Effector memory CD4-positive, alpha-beta T cell (primary cell): ENCODE results near the gene CEP112.

Experiments
- DNase-seq, 3 donors: peaks; one replicate each; pipeline ENCODE4 v3.0.0-alpha.2; 2020
- H3K27ac ChIP-seq: 2 replicates; pipeline ENCODE4 v1.7.0; 2013; ENCODE audit warnings: mild to moderate bottlenecking, low read length, moderate library complexity; ENCODE audit not compliant: insufficient read depth, poor library complexity, severe bottlenecking
- H3K27me3 ChIP-seq: replicated peaks from 2 replicates; pipeline ENCODE4 v1.7.0; 2013; ENCODE audit warnings: mild to moderate bottlenecking, low read length; ENCODE audit not compliant: insufficient read depth, control insufficient read depth, poor library complexity, severe bottlenecking
- H3K36me3 ChIP-seq: 2 replicates; pipeline ENCODE4 v1.7.0; 2013; ENCODE audit warnings: mild to moderate bottlenecking, low read length, moderate library complexity; ENCODE audit not compliant: control insufficient read depth, insufficient read depth
- H3K4me1 ChIP-seq: 2 replicates; pipeline ENCODE4 v1.7.0; 2013; ENCODE audit warnings: low read length, mild to moderate bottlenecking; ENCODE audit not compliant: control insufficient read depth, insufficient read depth, poor library complexity, severe bottlenecking
- H3K4me3 ChIP-seq: 2 replicates; pipeline ENCODE4 v1.7.0; 2013; ENCODE audit warnings: low read length, low read depth, mild to moderate bottlenecking; ENCODE audit not compliant: insufficient read depth, poor library complexity, severe bottlenecking
- H3K9me3 ChIP-seq: 2 replicates; pipeline ENCODE4 v1.7.0; 2013; ENCODE audit warnings: mild to moderate bottlenecking, low read length, moderate library complexity; ENCODE audit not compliant: control insufficient read depth

The CEP112 gene

GRCh38 chr17:65776890-65777289 lies 415.0 kb downstream of the CEP112 start:
- no peaks in the 10 kb centered on the region for H3K36me3 ChIP-seq
- H3K27ac ChIP-seq: no peak overlapping the region
- no peaks in the 10 kb centered on the region for H3K9me3 ChIP-seq
- no peak overlapping the region for H3K4me3 ChIP-seq
- H3K27me3 ChIP-seq: no peaks in the 10 kb centered on the region
- H3K4me1 ChIP-seq: no peaks in the 10 kb centered on the region
- no peak for DNase-seq

DNA sequence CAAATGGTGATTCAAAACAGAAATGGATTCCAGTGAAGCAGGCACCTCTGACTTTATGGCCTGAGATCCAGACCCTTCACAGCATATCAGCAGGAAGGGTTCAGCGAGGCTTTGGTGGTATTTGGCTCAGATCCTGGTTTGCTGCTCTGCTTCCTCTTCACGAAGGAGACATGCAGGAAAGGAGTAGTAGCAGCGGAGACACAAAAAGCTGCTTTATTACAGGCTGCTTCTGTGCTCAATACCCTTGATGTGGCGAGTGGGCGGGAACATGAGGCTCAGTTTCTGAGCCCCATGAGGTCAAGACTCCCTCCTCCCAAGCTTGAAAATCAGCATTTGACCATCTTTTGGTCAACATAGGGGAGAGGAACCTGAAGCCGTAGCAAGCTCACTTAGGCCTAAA lies 417.1 kb downstream of the CEP112 start:
- Histone ChIP-seq H3K9me3 (no peaks in the 10 kb centered on the region), H3K36me3 (no peaks in the 10 kb centered on the region), H3K27ac (no peak overlapping the region), H3K27me3 (no peaks in the 10 kb centered on the region), H3K4me3 (no peak overlapping the region), H3K4me1 (no peaks in the 10 kb centered on the region)
- no peak for DNase-seq

DNA sequence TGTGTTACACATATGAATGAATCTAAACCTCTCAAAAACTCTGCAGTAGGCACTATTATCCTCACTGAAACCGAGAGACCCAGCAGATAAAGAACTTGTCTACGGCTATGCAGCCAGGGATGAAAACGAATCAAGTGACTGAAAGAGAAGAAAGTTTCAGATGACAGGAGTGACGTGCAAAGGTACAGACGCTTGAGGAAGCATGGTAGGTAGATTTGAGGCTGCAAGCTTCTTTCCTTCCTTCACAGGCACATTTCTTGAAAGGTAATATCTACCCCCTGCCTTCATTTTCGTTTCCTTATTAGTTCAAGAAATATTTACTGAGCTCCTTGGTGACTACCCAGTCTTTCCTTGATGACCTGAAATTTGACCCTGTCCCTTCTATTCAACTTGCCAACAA lies 418.9 kb downstream of the CEP112 start:
- Histone ChIP-seq H3K4me3 (no peak overlapping the region), H3K4me1 (no peaks in the 10 kb centered on the region), H3K27me3 (no peaks in the 10 kb centered on the region), H3K27ac (no peak overlapping the region), H3K9me3 (no peaks in the 10 kb centered on the region), H3K36me3 (no peaks in the 10 kb centered on the region)
- no peak for DNase-seq

GRCh38 chr17:65771704-65772103 lies 420.2 kb downstream of the CEP112 start:
- Histone ChIP-seq H3K9me3 (no peaks in the 10 kb centered on the region), H3K4me1 (no peaks in the 10 kb centered on the region), H3K27ac (no peak overlapping the region), H3K27me3 (no peaks in the 10 kb centered on the region), H3K4me3 (no peak overlapping the region), H3K36me3 (no peaks in the 10 kb centered on the region)
- DNase-seq: no peak

DNA sequence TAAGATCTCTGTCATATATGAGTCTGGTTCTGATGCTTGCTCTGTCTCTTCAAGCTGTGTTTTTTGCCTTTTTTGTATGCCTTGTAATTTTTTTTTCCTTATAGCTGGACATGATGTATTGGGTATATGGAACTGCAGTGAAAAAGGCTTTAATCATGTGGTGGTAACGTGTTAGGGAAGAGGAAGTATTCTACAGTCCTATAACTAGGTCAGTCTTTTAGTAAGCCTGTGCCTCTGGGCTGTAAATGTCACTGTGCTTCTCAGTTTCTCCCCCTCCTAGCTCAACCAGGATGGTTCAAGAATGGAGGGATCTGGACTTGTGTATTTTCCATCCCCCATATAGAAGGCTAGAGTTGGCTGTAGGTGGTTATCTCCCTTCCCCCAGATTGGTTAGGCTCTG lies 428.1 kb downstream of the CEP112 start:
- no peaks in the 10 kb centered on the region for H3K27me3 ChIP-seq
- H3K4me1 ChIP-seq: no peaks in the 10 kb centered on the region
- no peak overlapping the region for H3K27ac ChIP-seq
- no peak overlapping the region for H3K4me3 ChIP-seq
- H3K9me3 ChIP-seq: no peaks in the 10 kb centered on the region
- H3K36me3 ChIP-seq: no peaks in the 10 kb centered on the region
- no peak for DNase-seq

DNA sequence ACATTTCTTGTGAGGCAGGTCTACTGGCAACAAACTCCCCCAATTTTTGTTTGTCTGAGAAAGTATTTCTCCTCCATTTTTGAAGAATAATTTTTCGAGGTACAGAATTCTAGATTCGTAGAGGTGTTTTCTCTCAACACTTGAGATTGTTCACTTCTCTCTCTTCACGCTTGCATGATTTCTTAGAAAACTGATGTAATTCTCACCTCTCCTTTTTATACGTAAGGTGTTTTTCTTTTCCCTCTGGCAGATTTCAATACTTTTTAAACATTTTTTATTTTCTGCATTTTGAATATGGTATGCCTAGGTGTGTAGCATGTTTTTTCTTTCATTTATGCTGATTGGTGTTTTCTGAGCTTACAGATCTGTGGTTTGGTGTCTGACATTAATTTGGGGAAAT lies 429.0 kb downstream of the CEP112 start:
- no peak overlapping the region for H3K4me3 ChIP-seq
- H3K4me1 ChIP-seq: no peaks in the 10 kb centered on the region
- H3K27me3 ChIP-seq: no peaks in the 10 kb centered on the region
- H3K36me3 ChIP-seq: no peaks in the 10 kb centered on the region
- no peak for DNase-seq
- no peaks in the 10 kb centered on the region for H3K9me3 ChIP-seq
- H3K27ac ChIP-seq: no peak overlapping the region

DNA sequence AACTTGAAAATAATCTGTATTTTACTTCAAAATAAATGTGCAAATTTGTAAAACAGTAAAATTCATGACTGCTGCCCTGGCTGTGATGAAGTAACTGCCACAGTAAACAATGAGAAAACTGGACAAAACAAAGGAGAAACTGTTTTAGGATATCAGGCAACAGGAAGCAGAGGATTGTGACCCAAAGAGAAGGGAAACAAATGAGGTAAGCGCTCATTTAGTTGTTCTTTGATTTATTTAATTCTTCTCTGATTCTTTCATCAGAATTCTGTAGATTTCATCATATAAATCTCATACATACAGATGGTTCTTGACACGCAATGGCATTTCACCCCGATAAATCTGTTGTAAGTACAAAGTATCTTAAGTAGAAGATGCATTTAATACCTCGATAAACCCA lies 432.4 kb downstream of the CEP112 start:
- H3K4me1 ChIP-seq: no peaks in the 10 kb centered on the region
- DNase-seq: no peak
- no peak overlapping the region for H3K4me3 ChIP-seq
- H3K36me3 ChIP-seq: no peaks in the 10 kb centered on the region
- H3K27ac ChIP-seq: no peak overlapping the region
- no peaks in the 10 kb centered on the region for H3K27me3 ChIP-seq
- H3K9me3 ChIP-seq: no peaks in the 10 kb centered on the region

GRCh38 chr17:65756760-65757159 lies 435.2 kb downstream of the CEP112 start:
- H3K27ac ChIP-seq: no peak overlapping the region
- DNase-seq: no peak
- H3K4me1 ChIP-seq: no peaks in the 10 kb centered on the region
- H3K9me3 ChIP-seq: no peaks in the 10 kb centered on the region
- no peak overlapping the region for H3K4me3 ChIP-seq
- H3K36me3 ChIP-seq: no peaks in the 10 kb centered on the region
- no peaks in the 10 kb centered on the region for H3K27me3 ChIP-seq

GRCh38 chr17:65755799-65756198 lies 436.1 kb downstream of the CEP112 start:
- DNase-seq: no peak

GRCh38 chr17:65754630-65755029 lies 437.3 kb downstream of the CEP112 start:
- no peak for DNase-seq
- Histone ChIP-seq H3K36me3 (no peaks in the 10 kb centered on the region), H3K9me3 (no peaks in the 10 kb centered on the region), H3K27me3 (no peaks in the 10 kb centered on the region), H3K4me1 (peaks cover 12% of the 10 kb centered on the region), H3K4me3 (no peak overlapping the region), H3K27ac (no peak overlapping the region)

More at GRCh38 chr17:65755799-65756198, 436.1 kb downstream of the CEP112 start:
- no peaks in the 10 kb centered on the region for H3K27me3 ChIP-seq
- peaks cover 5% of the 10 kb centered on the region for H3K4me1 ChIP-seq
- no peaks in the 10 kb centered on the region for H3K9me3 ChIP-seq
- H3K27ac ChIP-seq: no peak overlapping the region
- H3K36me3 ChIP-seq: no peaks in the 10 kb centered on the region
- H3K4me3 ChIP-seq: no peak overlapping the region

DNA sequence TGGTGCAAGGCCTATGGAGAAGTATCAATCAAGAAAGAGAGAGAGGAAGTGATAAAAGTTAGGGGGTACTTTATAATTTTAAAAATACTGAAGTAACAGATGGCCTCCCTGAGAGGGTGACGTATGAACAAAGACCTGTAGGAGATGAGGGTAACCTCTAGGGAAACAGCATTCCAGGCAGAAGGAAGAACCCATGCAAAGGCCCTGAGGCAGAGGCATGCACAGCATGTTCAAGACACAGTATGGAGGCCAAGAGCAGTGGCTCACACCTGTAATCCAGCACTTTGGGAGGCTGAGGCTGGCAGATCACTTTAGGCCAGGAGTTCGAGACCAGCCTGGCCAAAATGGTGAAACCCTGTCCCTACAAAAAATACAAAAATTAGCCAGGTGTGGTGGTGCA lies 437.9 kb downstream of the CEP112 start:
- Histone ChIP-seq H3K4me1 (peaks cover 12% of the 10 kb centered on the region), H3K27ac (no peak overlapping the region), H3K36me3 (no peaks in the 10 kb centered on the region), H3K4me3 (no peak overlapping the region), H3K9me3 (no peaks in the 10 kb centered on the region), H3K27me3 (no peaks in the 10 kb centered on the region)
- DNase-seq: no peak
